ENCODE measurements around the gene ZFTA. TPM values are rescaled to one million over a fixed set of nuclear protein-coding genes. Genes with fewer than 3 reads are reported as not detected.

ZFTA gene
- polyA plus RNA-seq, 1 donor from 2014 or later, result 82.5 TPM

- Histone ChIP-seq H3K4me2 (ENCODE audit: low read length) (no peak overlapping the region), H3K9ac (ENCODE audit: low read length) (no peak overlapping the region), H3K9me3 (ENCODE audit: low read length) (no peaks in the 10 kb centered on the region), H3K79me2 (replicated peaks; ENCODE audit: insufficient read depth, low read length) (no peaks in the 10 kb centered on the region), H3K27ac (ENCODE audit: low read length) (no peak overlapping the region), H2AFZ (ENCODE audit: low read depth, low read length) (no peak overlapping the region), H4K20me1 (ENCODE audit: insufficient read depth) (no peaks in the 10 kb centered on the region), H3F3A (ENCODE audit: insufficient read depth, low read length, poor library complexity, severe bottlenecking) (no peaks in the 10 kb centered on the region), H3K36me3 (ENCODE audit: insufficient read depth, low read length) (no peaks in the 10 kb centered on the region), H3K4me3 (ENCODE audit: low read length) (no peak overlapping the region), H3K27me3 (ENCODE audit: insufficient read depth, low read depth, low read length) (no peaks in the 10 kb centered on the region), H3K9me2 (ENCODE audit: insufficient read depth, low read length) (no peaks in the 10 kb centered on the region)
- no peak for TF ChIP-seq POLR2AphosphoS5 (IDR thresholded peaks at IDR 0.05)
- no peak for TF ChIP-seq EZH2 (IDR thresholded peaks at IDR 0.05; ENCODE audit: borderline replicate concordance, insufficient read depth, low read length, poor library complexity, severe bottlenecking)
- TF ChIP-seq CTCF (IDR thresholded peaks at IDR 0.05; ENCODE audit: poor library complexity, severe bottlenecking), result no peak
- no peak for TF ChIP-seq REST (IDR thresholded peaks at IDR 0.05; ENCODE audit: borderline replicate concordance)
- no peak for TF ChIP-seq TAF1 (IDR thresholded peaks at IDR 0.05; ENCODE audit: low read depth)
- TF ChIP-seq SMC3 (conservative IDR thresholded peaks at IDR 0.05; ENCODE audit: poor library complexity), result no peak
Measured at GRCh38 chr11:63782749-63783148, 14.2 kb upstream of the ZFTA start.

GRCh38 chr11:63779039-63779438 lies 10.5 kb upstream of the ZFTA start:
- H3K4me3 ChIP-seq (ENCODE audit: low read length), result no peak overlapping the region
- no peaks in the 10 kb centered on the region for H3K9me3 ChIP-seq (ENCODE audit: low read length)
- no peak for TF ChIP-seq RAD21 (conservative IDR thresholded peaks at IDR 0.05)
- no peaks in the 10 kb centered on the region for H4K20me1 ChIP-seq (ENCODE audit: insufficient read depth)
- H3K79me2 ChIP-seq (replicated peaks; ENCODE audit: insufficient read depth, low read length), result no peaks in the 10 kb centered on the region
- H3K27ac ChIP-seq (ENCODE audit: low read length), result no peak overlapping the region
- H3K9ac ChIP-seq (ENCODE audit: low read length), result no peak overlapping the region
- no peaks in the 10 kb centered on the region for H3F3A ChIP-seq (ENCODE audit: insufficient read depth, low read length, poor library complexity, severe bottlenecking)
- H3K4me2 ChIP-seq (ENCODE audit: low read length), result no peak overlapping the region
- no peaks in the 10 kb centered on the region for H3K36me3 ChIP-seq (ENCODE audit: insufficient read depth, low read length)
- H3K9me2 ChIP-seq (ENCODE audit: insufficient read depth, low read length), result no peaks in the 10 kb centered on the region
- no peaks in the 10 kb centered on the region for H3K27me3 ChIP-seq (ENCODE audit: insufficient read depth, low read depth, low read length)
- H2AFZ ChIP-seq (ENCODE audit: low read depth, low read length), result no peak overlapping the region

GRCh38 chr11:63775191-63775590 lies 6.6 kb upstream of the ZFTA start:
- Histone ChIP-seq H3K36me3 (ENCODE audit: insufficient read depth, low read length) (no peaks in the 10 kb centered on the region), H3K9me3 (ENCODE audit: low read length) (no peaks in the 10 kb centered on the region), H3K9me2 (ENCODE audit: insufficient read depth, low read length) (no peaks in the 10 kb centered on the region), H3K27ac (ENCODE audit: low read length) (no peak overlapping the region), H3K4me3 (ENCODE audit: low read length) (no peak overlapping the region), H4K20me1 (ENCODE audit: insufficient read depth) (no peaks in the 10 kb centered on the region), H3K79me2 (replicated peaks; ENCODE audit: insufficient read depth, low read length) (peaks cover 13% of the 10 kb centered on the region), H3F3A (ENCODE audit: insufficient read depth, low read length, poor library complexity, severe bottlenecking) (no peaks in the 10 kb centered on the region), H3K9ac (ENCODE audit: low read length) (no peak overlapping the region), H3K27me3 (ENCODE audit: insufficient read depth, low read depth, low read length) (no peaks in the 10 kb centered on the region), H2AFZ (ENCODE audit: low read depth, low read length) (no peak overlapping the region), H3K4me2 (ENCODE audit: low read length) (no peak overlapping the region)
- TF ChIP-seq POLR2AphosphoS5 (IDR thresholded peaks at IDR 0.05) (no peak), SMC3 (conservative IDR thresholded peaks at IDR 0.05; ENCODE audit: poor library complexity) (no peak), TAF1 (IDR thresholded peaks at IDR 0.05; ENCODE audit: low read depth) (no peak), RAD21 (conservative IDR thresholded peaks at IDR 0.05) (no peak), MXI1 (conservative IDR thresholded peaks at IDR 0.05; ENCODE audit: poor library complexity, severe bottlenecking) (no peak), EZH2 (IDR thresholded peaks at IDR 0.05; ENCODE audit: borderline replicate concordance, insufficient read depth, low read length, poor library complexity, severe bottlenecking) (no peak), REST (IDR thresholded peaks at IDR 0.05; ENCODE audit: borderline replicate concordance) (no peak), CTCF (IDR thresholded peaks at IDR 0.05; ENCODE audit: poor library complexity, severe bottlenecking) (no peak), EP300 (conservative IDR thresholded peaks at IDR 0.05; ENCODE audit: poor library complexity, severe bottlenecking) (no peak)
